ENCODE measurements around the gene AFG1L. TPM values are rescaled to one million over a fixed set of nuclear protein-coding genes. Genes with fewer than 3 reads are reported as not detected.
"Not testable (repeated sequence)": the region's sequence is repeated elsewhere in the genome, so short reads cannot be mapped to it uniquely, and the experiment has no call there.

Gene AFG1L
- 4.0 and 4.4 TPM in 2 replicates for total RNA-seq (2014; rRNA removed; shearing (Covaris generic))

- peak; percentile 89 for DNase-seq (ENCODE audit: low read depth)
Observed at GRCh38 chr6:108294727-108295625, at the start of gene AFG1L. Gene AFG1L (plus strand): TSS chr6:108295054. CDS start chr6:108295080, 26 bp downstream.

DNA sequence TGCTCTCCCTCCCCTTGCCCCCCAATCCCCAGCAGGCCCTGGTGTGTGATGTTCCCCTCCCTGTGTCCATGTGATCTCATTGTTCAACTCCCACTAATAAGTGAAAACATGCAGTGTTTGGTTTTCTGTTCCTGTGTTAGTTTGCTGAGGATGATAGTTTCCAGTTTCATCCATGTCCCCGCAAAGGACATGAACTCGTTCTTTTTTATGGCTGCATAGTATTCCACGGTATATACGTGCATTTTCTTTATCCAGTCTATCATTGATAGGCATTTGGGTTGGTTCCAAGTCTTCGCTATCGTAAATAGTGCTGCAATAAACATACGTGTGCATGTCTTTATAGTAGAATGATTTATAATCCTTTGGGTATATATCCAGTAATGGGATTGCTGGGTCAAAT lies 49.8 kb upstream of the AFG1L start:
- not testable (repeated sequence) for DNase-seq (ENCODE audit: low read depth)

DNA sequence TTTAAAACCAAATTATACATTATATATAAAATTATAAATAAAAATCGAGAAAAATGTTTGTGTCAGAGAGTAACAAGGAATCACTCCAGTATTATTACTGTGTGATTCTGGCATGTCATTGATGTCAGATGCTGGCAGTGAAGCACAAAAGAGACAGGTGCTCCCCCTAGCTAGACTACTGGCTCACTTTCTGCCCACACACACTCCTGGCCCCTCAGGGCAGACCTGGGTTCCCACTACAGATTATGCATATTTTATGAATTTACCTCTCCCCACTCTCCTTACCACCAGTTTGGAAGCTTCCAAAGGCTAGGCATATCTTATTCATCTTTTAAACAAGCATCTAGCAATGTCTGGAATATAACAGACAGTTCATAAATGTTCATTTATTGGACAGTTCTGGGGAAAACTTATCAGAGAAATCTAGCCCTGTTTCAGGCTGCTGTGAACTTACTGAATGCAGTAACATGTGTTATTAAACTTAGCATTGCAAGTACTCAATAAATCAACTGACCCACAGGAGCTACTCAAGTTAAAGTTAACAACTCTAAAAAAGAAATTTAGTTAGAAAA lies 46.8 kb upstream of the AFG1L start:
- DNase-seq (ENCODE audit: low read depth) = no peak

- DNase-seq (ENCODE audit: low read depth) = peak; percentile 13
Observed at GRCh38 chr6:108250240-108250866, 44.5 kb upstream of the AFG1L start.

DNA sequence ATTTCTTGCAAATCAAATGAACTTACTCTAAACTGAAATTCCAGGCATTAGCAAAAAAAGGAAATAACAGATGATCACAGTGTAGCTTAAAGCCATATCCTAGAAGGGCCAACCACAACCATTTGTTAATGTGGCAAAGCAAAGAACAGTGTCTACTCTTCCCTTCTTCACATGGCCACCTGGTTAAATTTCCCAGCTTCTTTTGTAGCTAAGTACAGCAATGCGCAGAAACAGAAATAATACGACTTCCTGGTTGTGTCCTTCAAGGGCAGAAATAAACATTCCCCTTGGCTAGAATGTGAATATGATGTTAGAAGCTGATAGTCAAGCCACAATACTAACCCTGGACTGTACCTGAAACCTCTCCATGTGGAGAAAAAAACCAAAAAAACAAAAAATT lies 43.6 kb upstream of the AFG1L start:
- no peak for DNase-seq (ENCODE audit: low read depth)

- DNase-seq (ENCODE audit: low read depth) = no peak
Observed at GRCh38 chr6:108252055-108252454, 42.8 kb upstream of the AFG1L start.

DNA sequence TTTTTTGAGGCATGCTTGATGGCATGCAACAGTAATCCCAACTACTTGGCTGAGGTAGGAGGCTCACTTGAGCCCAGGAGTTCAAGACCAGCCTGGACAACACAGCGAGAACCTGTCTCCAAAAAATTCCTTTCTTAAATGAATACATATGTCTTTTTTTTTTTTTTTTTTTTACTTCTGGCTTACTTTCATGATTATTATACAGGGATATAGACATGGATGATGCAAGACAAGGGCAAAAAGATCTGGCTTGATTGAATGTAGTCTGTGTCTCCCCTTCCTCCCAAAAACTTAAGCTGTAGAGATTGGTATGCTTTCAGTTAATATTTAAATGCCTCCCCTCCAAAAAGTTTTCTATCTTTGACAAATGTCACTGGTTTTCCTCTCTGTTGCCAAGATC lies 41.6 kb upstream of the AFG1L start:
- no peak for DNase-seq (ENCODE audit: low read depth)

DNA sequence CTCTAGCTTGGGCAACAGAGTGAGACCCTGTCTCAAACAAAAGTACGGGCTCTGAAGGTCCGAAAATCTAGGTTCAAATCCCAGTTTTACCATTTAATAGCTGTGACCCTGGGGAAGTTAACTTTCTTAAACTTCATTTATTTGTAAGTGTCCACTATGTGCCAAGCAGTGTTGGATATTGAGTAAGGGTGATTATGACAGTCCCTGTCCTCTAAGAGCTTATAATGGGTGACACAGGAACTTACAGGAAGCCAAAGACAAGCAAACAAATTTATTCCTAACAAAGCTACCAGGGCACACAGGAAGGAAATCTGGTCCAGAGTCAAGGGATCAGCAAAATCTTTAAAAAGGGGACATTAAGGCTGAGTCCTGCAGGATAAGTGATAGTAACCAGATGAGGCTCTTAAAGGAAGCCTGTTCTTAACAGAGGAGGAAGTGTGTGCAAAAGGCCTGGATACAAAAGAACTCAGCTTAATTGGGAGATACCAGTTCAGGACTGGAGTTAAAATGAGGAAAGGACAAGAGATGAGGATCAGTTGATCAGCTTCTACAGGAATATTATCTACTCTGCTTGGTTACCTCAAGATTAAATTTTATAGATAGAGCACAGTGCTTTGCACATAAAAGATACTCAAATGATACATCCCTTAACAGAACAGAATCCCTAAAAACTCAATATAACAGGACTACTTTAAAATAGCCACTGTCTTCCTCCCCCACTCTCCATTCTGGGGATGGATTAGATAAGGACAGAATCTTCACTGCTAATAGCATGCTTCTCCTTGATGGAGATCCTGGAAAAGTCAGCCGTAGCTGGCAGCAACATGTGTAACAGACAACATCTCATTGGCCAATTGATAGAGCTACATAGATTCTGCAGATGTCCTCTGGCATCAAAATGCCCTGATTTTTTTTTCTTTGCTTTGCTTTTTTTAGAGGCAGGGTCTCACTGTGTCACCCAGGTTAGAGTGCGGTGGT lies 40.1 kb upstream of the AFG1L start:
- DNase-seq (ENCODE audit: low read depth) = no peak

- peak; percentile 43 for DNase-seq (ENCODE audit: low read depth)
Observed at GRCh38 chr6:108260126-108260808, 34.6 kb upstream of the AFG1L start.

DNA sequence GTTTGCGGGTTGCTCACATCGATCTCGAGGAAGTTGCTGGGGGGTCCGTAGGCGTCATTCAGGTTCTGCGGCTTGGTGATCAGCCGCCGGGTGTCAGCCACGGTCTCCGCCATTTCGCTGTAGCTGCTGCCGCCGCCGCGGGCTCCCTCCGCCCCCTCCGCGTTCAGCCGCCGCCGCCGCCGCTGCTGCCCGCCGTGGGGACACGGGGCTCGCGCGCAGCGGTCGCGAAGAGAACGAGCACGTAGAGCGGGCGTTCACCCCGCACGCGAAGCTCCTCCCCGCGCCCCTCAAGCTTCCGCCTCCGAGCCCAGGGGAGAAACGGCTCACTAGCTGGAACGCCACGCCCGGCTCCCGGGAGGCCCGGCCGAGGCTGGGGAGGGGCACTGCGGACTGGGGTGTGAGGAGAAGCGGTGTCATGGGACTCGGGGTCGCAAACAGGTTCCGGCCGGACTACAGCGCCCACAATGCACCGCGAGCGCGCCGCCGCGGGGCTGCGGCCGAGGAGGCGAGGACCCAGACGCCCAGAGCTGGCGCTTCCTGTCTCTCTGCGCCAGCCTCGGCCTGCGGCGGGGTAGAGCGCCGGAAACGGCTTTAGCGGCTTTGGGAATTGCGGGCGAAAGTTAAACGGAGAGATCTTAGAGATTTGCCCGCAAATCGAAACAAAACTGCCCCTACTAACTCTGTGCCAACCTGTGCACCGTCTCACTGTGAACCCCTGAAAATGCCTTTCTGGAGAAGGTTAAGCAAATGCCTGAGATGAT lies 33.9 kb upstream of the AFG1L start, which contains the start of gene SNX3:
SNX3 (minus strand) TSS at position 232 of the 761 bp plus-strand sequence; CDS start at position 113, 119 bp downstream.
- peak; percentile 97 for DNase-seq (ENCODE audit: low read depth)

- no peak for DNase-seq (ENCODE audit: low read depth)
Observed at GRCh38 chr6:108263371-108263770, 31.5 kb upstream of the AFG1L start.

- no peak for DNase-seq (ENCODE audit: low read depth)
Observed at GRCh38 chr6:108268845-108269244, 26.0 kb upstream of the AFG1L start.

- DNase-seq (ENCODE audit: low read depth) = not testable (repeated sequence)
Observed at GRCh38 chr6:108269955-108270354, 24.9 kb upstream of the AFG1L start.

GRCh38 chr6:108274546-108274945 lies 20.3 kb upstream of the AFG1L start:
- DNase-seq (ENCODE audit: low read depth) = no peak

DNA sequence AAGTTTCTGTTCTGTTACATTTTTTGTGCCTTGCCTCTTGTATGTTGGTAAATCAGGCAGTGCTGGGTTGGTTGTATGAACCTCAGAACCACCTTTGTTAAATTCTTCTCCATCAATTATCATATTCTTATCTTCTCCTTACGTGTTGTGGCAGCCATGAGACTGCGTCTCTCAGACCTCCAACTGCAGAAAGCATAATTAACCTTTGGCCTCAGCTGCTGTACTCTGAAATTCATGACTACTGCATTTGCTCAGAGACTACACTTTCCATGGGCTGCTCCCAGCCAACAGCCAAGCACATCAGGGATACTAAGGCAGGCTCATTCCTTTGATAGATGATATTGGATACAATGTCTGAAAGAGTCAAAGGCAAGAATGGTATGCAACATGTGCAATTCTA lies 18.9 kb upstream of the AFG1L start:
- no peak for DNase-seq (ENCODE audit: low read depth)

GRCh38 chr6:108277295-108277694 lies 17.6 kb upstream of the AFG1L start:
- DNase-seq (ENCODE audit: low read depth) = no peak

- DNase-seq (ENCODE audit: low read depth) = peak; percentile 44
Observed at GRCh38 chr6:108277831-108278230, 17.0 kb upstream of the AFG1L start.

GRCh38 chr6:108285381-108285780 lies 9.5 kb upstream of the AFG1L start:
- DNase-seq (ENCODE audit: low read depth) = no peak

DNA sequence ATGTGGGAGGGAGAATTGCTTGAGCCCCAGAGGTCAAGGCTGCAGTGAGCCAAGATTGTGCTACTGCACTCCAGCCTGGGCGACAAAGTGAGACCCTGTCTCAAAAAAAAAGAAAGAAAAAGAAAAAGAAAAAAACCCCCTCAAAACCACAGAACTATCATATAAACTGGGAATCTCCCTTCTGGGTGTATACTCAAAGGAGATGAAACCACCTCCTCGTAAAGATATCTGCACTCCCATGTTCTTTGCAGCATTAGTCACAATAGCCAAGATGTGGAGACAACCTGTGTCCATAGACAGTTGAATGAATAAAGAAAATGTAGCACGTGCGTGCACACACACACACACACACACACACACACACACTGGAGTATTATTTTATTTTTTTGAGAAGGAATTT lies 8.5 kb upstream of the AFG1L start:
- no peak for DNase-seq (ENCODE audit: low read depth)

DNA sequence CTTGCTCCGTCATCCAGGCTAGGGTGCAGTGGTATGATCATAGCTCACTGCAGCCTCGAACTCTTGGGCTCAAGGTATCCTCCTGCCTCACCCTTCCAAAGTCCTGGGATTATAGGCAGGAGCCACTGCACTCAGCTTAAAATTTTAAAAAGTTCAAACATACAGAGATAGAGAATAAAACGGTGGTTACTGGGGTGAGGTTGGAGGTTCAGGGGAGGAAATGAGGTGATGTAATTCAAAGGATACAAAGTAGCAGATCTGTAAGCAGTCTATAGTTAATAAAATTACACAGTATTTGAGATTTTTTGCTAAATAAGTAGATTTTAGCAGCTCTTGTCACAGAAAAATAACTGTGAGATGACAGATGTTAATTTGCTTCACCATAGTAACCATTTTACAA lies 7.5 kb upstream of the AFG1L start:
- DNase-seq (ENCODE audit: low read depth) = no peak

Data from RPMI7951 (cell line).